ENCODE measurements around the gene MON1B. TPM values are rescaled to one million over a fixed set of nuclear protein-coding genes. Genes with fewer than 3 reads are reported as not detected.

Gene MON1B
- polyA plus RNA-seq, 1 donor from 2014 or later: 11.6 TPM

- Histone ChIP-seq H4K20me1 (ENCODE audit: insufficient read depth) (no peaks in the 10 kb centered on the region), H3K79me2 (replicated peaks; ENCODE audit: insufficient read depth, low read length) (no peaks in the 10 kb centered on the region), H3K27me3 (ENCODE audit: insufficient read depth, low read depth, low read length) (no peaks in the 10 kb centered on the region), H3K9me2 (ENCODE audit: insufficient read depth, low read length) (no peaks in the 10 kb centered on the region), H3K4me2 (ENCODE audit: low read length) (no peak overlapping the region), H3F3A (ENCODE audit: insufficient read depth, low read length, poor library complexity, severe bottlenecking) (no peaks in the 10 kb centered on the region), H3K27ac (ENCODE audit: low read length) (no peak overlapping the region), H2AFZ (ENCODE audit: low read depth, low read length) (no peak overlapping the region), H3K36me3 (ENCODE audit: insufficient read depth, low read length) (no peaks in the 10 kb centered on the region), H3K4me3 (ENCODE audit: low read length) (no peak overlapping the region), H3K9ac (ENCODE audit: low read length) (no peak overlapping the region), H3K9me3 (ENCODE audit: low read length) (no peaks in the 10 kb centered on the region)
- TF ChIP-seq CTCF (IDR thresholded peaks at IDR 0.05; ENCODE audit: poor library complexity, severe bottlenecking) (no peak), EP300 (conservative IDR thresholded peaks at IDR 0.05; ENCODE audit: poor library complexity, severe bottlenecking) (no peak), EZH2 (IDR thresholded peaks at IDR 0.05; ENCODE audit: borderline replicate concordance, insufficient read depth, low read length, poor library complexity, severe bottlenecking) (no peak), MXI1 (conservative IDR thresholded peaks at IDR 0.05; ENCODE audit: poor library complexity, severe bottlenecking) (no peak), SMC3 (conservative IDR thresholded peaks at IDR 0.05; ENCODE audit: poor library complexity) (no peak), POLR2AphosphoS5 (IDR thresholded peaks at IDR 0.05) (no peak), RAD21 (conservative IDR thresholded peaks at IDR 0.05) (no peak), TAF1 (IDR thresholded peaks at IDR 0.05; ENCODE audit: low read depth) (no peak)
- TF ChIP-seq, protein P1, sequence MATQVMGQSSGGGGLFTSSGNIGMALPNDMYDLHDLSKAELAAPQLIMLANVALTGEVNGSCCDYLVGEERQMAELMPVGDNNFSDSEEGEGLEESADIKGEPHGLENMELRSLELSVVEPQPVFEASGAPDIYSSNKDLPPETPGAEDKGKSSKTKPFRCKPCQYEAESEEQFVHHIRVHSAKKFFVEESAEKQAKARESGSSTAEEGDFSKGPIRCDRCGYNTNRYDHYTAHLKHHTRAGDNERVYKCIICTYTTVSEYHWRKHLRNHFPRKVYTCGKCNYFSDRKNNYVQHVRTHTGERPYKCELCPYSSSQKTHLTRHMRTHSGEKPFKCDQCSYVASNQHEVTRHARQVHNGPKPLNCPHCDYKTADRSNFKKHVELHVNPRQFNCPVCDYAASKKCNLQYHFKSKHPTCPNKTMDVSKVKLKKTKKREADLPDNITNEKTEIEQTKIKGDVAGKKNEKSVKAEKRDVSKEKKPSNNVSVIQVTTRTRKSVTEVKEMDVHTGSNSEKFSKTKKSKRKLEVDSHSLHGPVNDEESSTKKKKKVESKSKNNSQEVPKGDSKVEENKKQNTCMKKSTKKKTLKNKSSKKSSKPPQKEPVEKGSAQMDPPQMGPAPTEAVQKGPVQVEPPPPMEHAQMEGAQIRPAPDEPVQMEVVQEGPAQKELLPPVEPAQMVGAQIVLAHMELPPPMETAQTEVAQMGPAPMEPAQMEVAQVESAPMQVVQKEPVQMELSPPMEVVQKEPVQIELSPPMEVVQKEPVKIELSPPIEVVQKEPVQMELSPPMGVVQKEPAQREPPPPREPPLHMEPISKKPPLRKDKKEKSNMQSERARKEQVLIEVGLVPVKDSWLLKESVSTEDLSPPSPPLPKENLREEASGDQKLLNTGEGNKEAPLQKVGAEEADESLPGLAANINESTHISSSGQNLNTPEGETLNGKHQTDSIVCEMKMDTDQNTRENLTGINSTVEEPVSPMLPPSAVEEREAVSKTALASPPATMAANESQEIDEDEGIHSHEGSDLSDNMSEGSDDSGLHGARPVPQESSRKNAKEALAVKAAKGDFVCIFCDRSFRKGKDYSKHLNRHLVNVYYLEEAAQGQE (IDR thresholded peaks at IDR 0.05; ENCODE audit: borderline replicate concordance): no peak
Observed at GRCh38 chr16:77246150-77246549, 55.2 kb downstream of the MON1B start.

GRCh38 chr16:77250400-77250799 is 59.4 kb downstream of the MON1B start:
- no peak overlapping the region for H3K4me2 ChIP-seq (ENCODE audit: low read length)
- no peak overlapping the region for H2AFZ ChIP-seq (ENCODE audit: low read depth, low read length)
- no peaks in the 10 kb centered on the region for H3K9me2 ChIP-seq (ENCODE audit: insufficient read depth, low read length)
- H3K9me3 ChIP-seq (ENCODE audit: low read length): no peaks in the 10 kb centered on the region
- no peak overlapping the region for H3K4me3 ChIP-seq (ENCODE audit: low read length)
- no peaks in the 10 kb centered on the region for H3F3A ChIP-seq (ENCODE audit: insufficient read depth, low read length, poor library complexity, severe bottlenecking)
- no peaks in the 10 kb centered on the region for H3K79me2 ChIP-seq (replicated peaks; ENCODE audit: insufficient read depth, low read length)
- no peak for TF ChIP-seq EP300 (conservative IDR thresholded peaks at IDR 0.05; ENCODE audit: poor library complexity, severe bottlenecking)
- no peak for TF ChIP-seq TAF1 (IDR thresholded peaks at IDR 0.05; ENCODE audit: low read depth)
- TF ChIP-seq CTCF (IDR thresholded peaks at IDR 0.05; ENCODE audit: poor library complexity, severe bottlenecking): no peak
- TF ChIP-seq POLR2AphosphoS5 (IDR thresholded peaks at IDR 0.05): no peak
- TF ChIP-seq SMC3 (conservative IDR thresholded peaks at IDR 0.05; ENCODE audit: poor library complexity): no peak
- TF ChIP-seq, protein P1 (IDR thresholded peaks at IDR 0.05; ENCODE audit: borderline replicate concordance): no peak
- TF ChIP-seq RAD21 (conservative IDR thresholded peaks at IDR 0.05): no peak
- TF ChIP-seq MXI1 (conservative IDR thresholded peaks at IDR 0.05; ENCODE audit: poor library complexity, severe bottlenecking): no peak
- TF ChIP-seq EZH2 (IDR thresholded peaks at IDR 0.05; ENCODE audit: borderline replicate concordance, insufficient read depth, low read length, poor library complexity, severe bottlenecking): no peak
- no peak overlapping the region for H3K27ac ChIP-seq (ENCODE audit: low read length)
- H4K20me1 ChIP-seq (ENCODE audit: insufficient read depth): no peaks in the 10 kb centered on the region
- no peak overlapping the region for H3K9ac ChIP-seq (ENCODE audit: low read length)
- H3K27me3 ChIP-seq (ENCODE audit: insufficient read depth, low read depth, low read length): no peaks in the 10 kb centered on the region
- no peaks in the 10 kb centered on the region for H3K36me3 ChIP-seq (ENCODE audit: insufficient read depth, low read length)

All from neural cell (in vitro differentiated cells).